ENCODE measurements around the gene L2HGDH.

GRCh38 chr14:50310445-50310844 is 1.6 kb downstream of the L2HGDH start:
- TF ChIP-seq CTCF (conservative IDR thresholded peaks at IDR 0.05; ENCODE audit: low read depth, low read length) (no peak), MXI1 (IDR thresholded peaks at IDR 0.05; ENCODE audit: borderline replicate concordance, low read depth, low read length) (no peak)

Measured in IMR-90 (cell line).